ENCODE measurements around the gene SHMT1.

SHMT1 gene

DNA sequence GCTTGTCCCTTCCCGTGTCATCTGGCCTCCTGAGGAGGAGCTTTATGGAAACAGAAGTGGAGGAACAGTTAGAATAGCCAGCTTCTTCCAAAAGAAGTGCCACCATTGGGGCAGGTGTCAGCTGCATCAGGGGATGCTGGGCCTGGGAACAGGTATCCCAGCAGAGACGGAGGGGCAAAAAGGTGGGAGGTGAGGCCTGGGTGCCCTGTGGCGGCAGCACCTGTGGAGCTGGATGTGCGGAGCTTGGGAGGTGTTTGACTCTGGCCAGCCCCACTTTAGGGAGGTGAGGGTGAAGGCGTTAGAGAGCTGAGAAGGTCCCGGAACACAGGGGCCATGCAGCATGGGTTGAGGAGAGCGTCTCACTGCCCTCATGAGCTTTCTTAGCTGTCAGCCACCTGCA is 43.0 kb downstream of the SHMT1 start:
- no peaks in the 10 kb centered on the region for H3K9me3 ChIP-seq (ENCODE audit: control insufficient read depth, insufficient read depth, low read depth, low read length)
- no peak overlapping the region for H3K27ac ChIP-seq (ENCODE audit: extremely low read depth, low read depth, low read length)
- ChIA-PET POLR2A (interaction anchor here (0.6 to 1.0 kb wide), 4 partner anchors 8 to 60 kb away, joined by 3 to 4 read pairs (median 3); partner anchors contain the start of genes MIEF2 and SHMT1), CTCF (interaction anchor here (0.7 to 1.6 kb wide), 10 partner anchors 12 to 182 kb away, joined by 3 to 8 read pairs (median 3); partner anchors contain the start of gene SHMT1)
- TF ChIP-seq ZNF621 (tag by site-specific recombination; IDR thresholded peaks at IDR 0.05), result no peak
- TF ChIP-seq ZNF221 (tag by site-specific recombination; IDR thresholded peaks at IDR 0.05; ENCODE audit: borderline replicate concordance), result no peak
- TF ChIP-seq, protein P1, sequence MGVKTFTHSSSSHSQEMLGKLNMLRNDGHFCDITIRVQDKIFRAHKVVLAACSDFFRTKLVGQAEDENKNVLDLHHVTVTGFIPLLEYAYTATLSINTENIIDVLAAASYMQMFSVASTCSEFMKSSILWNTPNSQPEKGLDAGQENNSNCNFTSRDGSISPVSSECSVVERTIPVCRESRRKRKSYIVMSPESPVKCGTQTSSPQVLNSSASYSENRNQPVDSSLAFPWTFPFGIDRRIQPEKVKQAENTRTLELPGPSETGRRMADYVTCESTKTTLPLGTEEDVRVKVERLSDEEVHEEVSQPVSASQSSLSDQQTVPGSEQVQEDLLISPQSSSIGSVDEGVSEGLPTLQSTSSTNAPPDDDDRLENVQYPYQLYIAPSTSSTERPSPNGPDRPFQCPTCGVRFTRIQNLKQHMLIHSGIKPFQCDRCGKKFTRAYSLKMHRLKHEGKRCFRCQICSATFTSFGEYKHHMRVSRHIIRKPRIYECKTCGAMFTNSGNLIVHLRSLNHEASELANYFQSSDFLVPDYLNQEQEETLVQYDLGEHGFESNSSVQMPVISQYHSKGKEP (tag by site-specific recombination; IDR thresholded peaks at IDR 0.05), result no peak
- TF ChIP-seq ZSCAN5A (tag by site-specific recombination; IDR thresholded peaks at IDR 0.05), result no peak
- TF ChIP-seq ZNF521 (tag by site-specific recombination; IDR thresholded peaks at IDR 0.05), result no peak
- TF ChIP-seq ATF2 (tag by site-specific recombination; IDR thresholded peaks at IDR 0.05; ENCODE audit: low read depth), result no peak
- no peak for TF ChIP-seq ZNF24 (tag by site-specific recombination; IDR thresholded peaks at IDR 0.05)
- no peak for TF ChIP-seq EGR2 (tag by site-specific recombination; IDR thresholded peaks at IDR 0.05; ENCODE audit: low read depth)
- no peak for TF ChIP-seq HOXC10 (CRISPR knock-in tag; IDR thresholded peaks at IDR 0.05)
- TF ChIP-seq ZBTB11 (tag by site-specific recombination; conservative IDR thresholded peaks at IDR 0.05; ENCODE audit: low read depth), result no peak
- no peak for TF ChIP-seq ZNF211 (tag by site-specific recombination; IDR thresholded peaks at IDR 0.05; ENCODE audit: low read depth)
- no peak for TF ChIP-seq ZNF292 (tag by site-specific recombination; IDR thresholded peaks at IDR 0.05; ENCODE audit: borderline replicate concordance, low read depth)
- no peak for TF ChIP-seq ZNF121 (tag by site-specific recombination; IDR thresholded peaks at IDR 0.05)
- TF ChIP-seq, protein P2, sequence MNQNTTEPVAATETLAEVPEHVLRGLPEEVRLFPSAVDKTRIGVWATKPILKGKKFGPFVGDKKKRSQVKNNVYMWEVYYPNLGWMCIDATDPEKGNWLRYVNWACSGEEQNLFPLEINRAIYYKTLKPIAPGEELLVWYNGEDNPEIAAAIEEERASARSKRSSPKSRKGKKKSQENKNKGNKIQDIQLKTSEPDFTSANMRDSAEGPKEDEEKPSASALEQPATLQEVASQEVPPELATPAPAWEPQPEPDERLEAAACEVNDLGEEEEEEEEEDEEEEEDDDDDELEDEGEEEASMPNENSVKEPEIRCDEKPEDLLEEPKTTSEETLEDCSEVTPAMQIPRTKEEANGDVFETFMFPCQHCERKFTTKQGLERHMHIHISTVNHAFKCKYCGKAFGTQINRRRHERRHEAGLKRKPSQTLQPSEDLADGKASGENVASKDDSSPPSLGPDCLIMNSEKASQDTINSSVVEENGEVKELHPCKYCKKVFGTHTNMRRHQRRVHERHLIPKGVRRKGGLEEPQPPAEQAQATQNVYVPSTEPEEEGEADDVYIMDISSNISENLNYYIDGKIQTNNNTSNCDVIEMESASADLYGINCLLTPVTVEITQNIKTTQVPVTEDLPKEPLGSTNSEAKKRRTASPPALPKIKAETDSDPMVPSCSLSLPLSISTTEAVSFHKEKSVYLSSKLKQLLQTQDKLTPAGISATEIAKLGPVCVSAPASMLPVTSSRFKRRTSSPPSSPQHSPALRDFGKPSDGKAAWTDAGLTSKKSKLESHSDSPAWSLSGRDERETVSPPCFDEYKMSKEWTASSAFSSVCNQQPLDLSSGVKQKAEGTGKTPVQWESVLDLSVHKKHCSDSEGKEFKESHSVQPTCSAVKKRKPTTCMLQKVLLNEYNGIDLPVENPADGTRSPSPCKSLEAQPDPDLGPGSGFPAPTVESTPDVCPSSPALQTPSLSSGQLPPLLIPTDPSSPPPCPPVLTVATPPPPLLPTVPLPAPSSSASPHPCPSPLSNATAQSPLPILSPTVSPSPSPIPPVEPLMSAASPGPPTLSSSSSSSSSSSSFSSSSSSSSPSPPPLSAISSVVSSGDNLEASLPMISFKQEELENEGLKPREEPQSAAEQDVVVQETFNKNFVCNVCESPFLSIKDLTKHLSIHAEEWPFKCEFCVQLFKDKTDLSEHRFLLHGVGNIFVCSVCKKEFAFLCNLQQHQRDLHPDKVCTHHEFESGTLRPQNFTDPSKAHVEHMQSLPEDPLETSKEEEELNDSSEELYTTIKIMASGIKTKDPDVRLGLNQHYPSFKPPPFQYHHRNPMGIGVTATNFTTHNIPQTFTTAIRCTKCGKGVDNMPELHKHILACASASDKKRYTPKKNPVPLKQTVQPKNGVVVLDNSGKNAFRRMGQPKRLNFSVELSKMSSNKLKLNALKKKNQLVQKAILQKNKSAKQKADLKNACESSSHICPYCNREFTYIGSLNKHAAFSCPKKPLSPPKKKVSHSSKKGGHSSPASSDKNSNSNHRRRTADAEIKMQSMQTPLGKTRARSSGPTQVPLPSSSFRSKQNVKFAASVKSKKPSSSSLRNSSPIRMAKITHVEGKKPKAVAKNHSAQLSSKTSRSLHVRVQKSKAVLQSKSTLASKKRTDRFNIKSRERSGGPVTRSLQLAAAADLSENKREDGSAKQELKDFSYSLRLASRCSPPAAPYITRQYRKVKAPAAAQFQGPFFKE (tag by site-specific recombination; IDR thresholded peaks at IDR 0.05; ENCODE audit: borderline replicate concordance), result no peak
- peaks cover 9% of the 10 kb centered on the region for H3K4me1 ChIP-seq (ENCODE audit: control insufficient read depth, insufficient read depth, low read length)
- no peak overlapping the region for H3K4me3 ChIP-seq (ENCODE audit: low read depth, low read length)
- H3K36me3 ChIP-seq (ENCODE audit: control insufficient read depth in 2 of 2, insufficient read depth in 1 of 2, low read length in 2 of 2), result peaks cover 3 to 89% of the 10 kb centered on the region in 2 experiments

Data from HEK293 (cell line).